AG09319 (cell line): ENCODE data around the gene PRKCQ.

Source experiments
- DNase-seq: peaks from one replicate; pipeline ENCODE4 v3.0.0-alpha.2; 2010; ENCODE audit warnings: low read depth; ENCODE audit errors: extremely low read depth
- CTCF ChIP-seq: IDR thresholded peaks from 2 replicates; pipeline ENCODE4 v1.5.1; 2011; ENCODE audit warnings: low read depth, mild to moderate bottlenecking, inconsistent platforms, low read length, moderate library complexity

The PRKCQ gene

GRCh38 chr10:6580279-6581029 lies 378 bp upstream of the PRKCQ start:
- TF ChIP-seq CTCF: peak; percentile 35
- DNase-seq: peak; percentile 12

- DNase-seq: no peak
- no peak for TF ChIP-seq CTCF
Observed at GRCh38 chr10:6579183-6579903, 733 bp downstream of the PRKCQ start.

- no peak for TF ChIP-seq CTCF
- no peak for DNase-seq
Observed at GRCh38 chr10:6578795-6579182, 1.3 kb downstream of the PRKCQ start.

GRCh38 chr10:6578251-6578771 lies 1.8 kb downstream of the PRKCQ start:
- DNase-seq: no peak
- TF ChIP-seq CTCF: no peak

GRCh38 chr10:6576326-6576725 lies 3.8 kb downstream of the PRKCQ start:
- no peak for DNase-seq
- no peak for TF ChIP-seq CTCF

GRCh38 chr10:6574664-6575176 lies 5.4 kb downstream of the PRKCQ start:
- no peak for DNase-seq
- TF ChIP-seq CTCF: no peak

GRCh38 chr10:6570893-6571292 lies 9.2 kb downstream of the PRKCQ start:
- DNase-seq: no peak
- TF ChIP-seq CTCF: no peak
